Type B pancreatic cell (in vitro differentiated cells): ENCODE results near the gene STX5. TPM values are rescaled to one million over a fixed set of nuclear protein-coding genes. Genes with fewer than 3 reads are reported as not detected.
A peak's percentile ranks its signal among the peaks of the same experiment; 100 is the strongest.

ENCODE experiments used
- DNase-seq: peaks from one replicate; pipeline ENCODE4 v3.0.0; 2021; ENCODE audit warnings: mixed read lengths; ENCODE audit not compliant: unreplicated experiment; ENCODE audit errors: extremely low spot score
- H3K27ac Mint-ChIP-seq: 2 replicates; pipeline ENCODE4 v1.8.0; 2021; ENCODE audit warnings: mild to moderate bottlenecking, mixed read lengths
- H3K27me3 Mint-ChIP-seq: 2 replicates; pipeline ENCODE4 v1.8.0; 2021; ENCODE audit warnings: mixed read lengths
- H3K36me3 Mint-ChIP-seq: 2 replicates; pipeline ENCODE4 v1.8.0; 2021; ENCODE audit warnings: mixed read lengths
- H3K4me1 Mint-ChIP-seq: one replicate; pipeline ENCODE4 v1.8.0; 2021; ENCODE audit warnings: mixed read lengths; ENCODE audit not compliant: unreplicated experiment
- H3K4me3 Mint-ChIP-seq: 2 replicates; pipeline ENCODE4 v1.8.0; 2021; ENCODE audit warnings: mild to moderate bottlenecking, mixed read lengths
- H3K9me3 Mint-ChIP-seq: 2 replicates; pipeline ENCODE4 v1.8.0; 2021; ENCODE audit warnings: mixed read lengths
- long read RNA-seq: library from polyadenylated mRNA; unstranded; transcript quantifications from one replicate; pipeline ENCODE4 v2.0.0, GENCODE V29; 2020
- total RNA-seq: library from RNA; stranded (reverse); gene quantifications from 2 replicates; pipeline ENCODE4 v1.2.1, GENCODE V29; 2021; ENCODE audit warnings: low replicate concordance
- TF ChIP-seq, protein P1 (sequence below): fragments of 200-600 bp; sonication (generic); conservative IDR thresholded peaks from 2 replicates; pipeline ENCODE4 v1.5.0; 2021; ENCODE audit warnings: antibody characterized with exemption, mild to moderate bottlenecking

The STX5 gene, protein sequence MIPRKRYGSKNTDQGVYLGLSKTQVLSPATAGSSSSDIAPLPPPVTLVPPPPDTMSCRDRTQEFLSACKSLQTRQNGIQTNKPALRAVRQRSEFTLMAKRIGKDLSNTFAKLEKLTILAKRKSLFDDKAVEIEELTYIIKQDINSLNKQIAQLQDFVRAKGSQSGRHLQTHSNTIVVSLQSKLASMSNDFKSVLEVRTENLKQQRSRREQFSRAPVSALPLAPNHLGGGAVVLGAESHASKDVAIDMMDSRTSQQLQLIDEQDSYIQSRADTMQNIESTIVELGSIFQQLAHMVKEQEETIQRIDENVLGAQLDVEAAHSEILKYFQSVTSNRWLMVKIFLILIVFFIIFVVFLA
- total RNA-seq, result 42.4 and 51.7 TPM in 2 replicates
- long read RNA-seq, result 0 reads

- no peaks in the 10 kb centered on the region for H3K27me3 Mint-ChIP-seq
- peak within 1 kb of the TSS; percentile 100 for H3K27ac Mint-ChIP-seq
- TF ChIP-seq, protein P1, sequence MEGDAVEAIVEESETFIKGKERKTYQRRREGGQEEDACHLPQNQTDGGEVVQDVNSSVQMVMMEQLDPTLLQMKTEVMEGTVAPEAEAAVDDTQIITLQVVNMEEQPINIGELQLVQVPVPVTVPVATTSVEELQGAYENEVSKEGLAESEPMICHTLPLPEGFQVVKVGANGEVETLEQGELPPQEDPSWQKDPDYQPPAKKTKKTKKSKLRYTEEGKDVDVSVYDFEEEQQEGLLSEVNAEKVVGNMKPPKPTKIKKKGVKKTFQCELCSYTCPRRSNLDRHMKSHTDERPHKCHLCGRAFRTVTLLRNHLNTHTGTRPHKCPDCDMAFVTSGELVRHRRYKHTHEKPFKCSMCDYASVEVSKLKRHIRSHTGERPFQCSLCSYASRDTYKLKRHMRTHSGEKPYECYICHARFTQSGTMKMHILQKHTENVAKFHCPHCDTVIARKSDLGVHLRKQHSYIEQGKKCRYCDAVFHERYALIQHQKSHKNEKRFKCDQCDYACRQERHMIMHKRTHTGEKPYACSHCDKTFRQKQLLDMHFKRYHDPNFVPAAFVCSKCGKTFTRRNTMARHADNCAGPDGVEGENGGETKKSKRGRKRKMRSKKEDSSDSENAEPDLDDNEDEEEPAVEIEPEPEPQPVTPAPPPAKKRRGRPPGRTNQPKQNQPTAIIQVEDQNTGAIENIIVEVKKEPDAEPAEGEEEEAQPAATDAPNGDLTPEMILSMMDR, result no peak
- H3K4me1 Mint-ChIP-seq, result peaks cover 10% of the 10 kb centered on the region
- peaks cover 19% of the 10 kb centered on the region for H3K36me3 Mint-ChIP-seq
- peak; percentile 99 for DNase-seq
- peak within 1 kb of the TSS; percentile 99 for H3K4me3 Mint-ChIP-seq
- no peaks in the 10 kb centered on the region for H3K9me3 Mint-ChIP-seq
Measured at GRCh38 chr11:62831520-62832335, at the start of gene STX5. STX5 (minus strand) TSS chr11:62832051; CDS start chr11:62831243, 808 bp downstream.

DNA sequence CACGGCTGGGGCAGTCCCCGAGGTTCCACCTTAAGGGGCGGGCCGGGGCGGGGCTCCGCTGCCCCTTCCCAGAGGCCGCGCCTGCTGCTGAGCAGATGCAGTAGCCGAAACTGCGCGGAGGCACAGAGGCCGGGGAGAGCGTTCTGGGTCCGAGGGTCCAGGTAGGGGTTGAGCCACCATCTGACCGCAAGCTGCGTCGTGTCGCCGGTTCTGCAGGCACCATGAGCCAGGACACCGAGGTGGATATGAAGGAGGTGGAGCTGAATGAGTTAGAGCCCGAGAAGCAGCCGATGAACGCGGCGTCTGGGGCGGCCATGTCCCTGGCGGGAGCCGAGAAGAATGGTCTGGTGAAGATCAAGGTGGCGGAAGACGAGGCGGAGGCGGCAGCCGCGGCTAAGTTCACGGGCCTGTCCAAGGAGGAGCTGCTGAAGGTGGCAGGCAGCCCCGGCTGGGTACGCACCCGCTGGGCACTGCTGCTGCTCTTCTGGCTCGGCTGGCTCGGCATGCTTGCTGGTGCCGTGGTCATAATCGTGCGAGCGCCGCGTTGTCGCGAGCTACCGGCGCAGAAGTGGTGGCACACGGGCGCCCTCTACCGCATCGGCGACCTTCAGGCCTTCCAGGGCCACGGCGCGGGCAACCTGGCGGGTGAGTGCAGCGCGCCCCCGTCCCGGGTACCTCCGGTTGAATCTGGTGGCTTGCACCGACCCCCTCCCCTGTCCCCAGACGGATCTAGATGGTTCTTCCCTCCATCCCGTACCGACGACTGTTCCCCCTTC, 49.1 kb upstream of the STX5 start, which contains the start of gene SLC3A2:
Gene SLC3A2, plus strand, starts transcription at position 94 of the 776 bp plus-strand sequence. Its CDS starts 128 bp downstream, at position 222.
- H3K4me3 Mint-ChIP-seq, result peak within 1 kb of the TSS; percentile 100
- no peaks in the 10 kb centered on the region for H3K9me3 Mint-ChIP-seq
- TF ChIP-seq, protein P1, result peak; percentile 72
- peaks cover 49% of the 10 kb centered on the region for H3K4me1 Mint-ChIP-seq
- peaks cover 40% of the 10 kb centered on the region for H3K36me3 Mint-ChIP-seq
- no peaks in the 10 kb centered on the region for H3K27me3 Mint-ChIP-seq
- peak within 1 kb of the TSS; percentile 100 for H3K27ac Mint-ChIP-seq
- peak; percentile 91 for DNase-seq

- DNase-seq, result no peak
- peak overlapping the region; percentile 100 for H3K4me3 Mint-ChIP-seq
- H3K4me1 Mint-ChIP-seq, result peaks cover 45% of the 10 kb centered on the region
- TF ChIP-seq, protein P1, result no peak
- no peaks in the 10 kb centered on the region for H3K27me3 Mint-ChIP-seq
- H3K9me3 Mint-ChIP-seq, result no peaks in the 10 kb centered on the region
- H3K36me3 Mint-ChIP-seq, result peaks cover 35% of the 10 kb centered on the region
- peak overlapping the region; percentile 100 for H3K27ac Mint-ChIP-seq
Measured at GRCh38 chr11:62880231-62880802, 48.5 kb upstream of the STX5 start.

GRCh38 chr11:62879235-62879978, 47.6 kb upstream of the STX5 start:
- no peaks in the 10 kb centered on the region for H3K27me3 Mint-ChIP-seq
- DNase-seq, result no peak
- TF ChIP-seq, protein P1, result no peak
- peak overlapping the region; percentile 100 for H3K27ac Mint-ChIP-seq
- peaks cover 30% of the 10 kb centered on the region for H3K36me3 Mint-ChIP-seq
- H3K4me1 Mint-ChIP-seq, result peaks cover 40% of the 10 kb centered on the region
- H3K4me3 Mint-ChIP-seq, result peak overlapping the region; percentile 100
- no peaks in the 10 kb centered on the region for H3K9me3 Mint-ChIP-seq
